ENCODE results near the gene CARNS1.

DNA sequence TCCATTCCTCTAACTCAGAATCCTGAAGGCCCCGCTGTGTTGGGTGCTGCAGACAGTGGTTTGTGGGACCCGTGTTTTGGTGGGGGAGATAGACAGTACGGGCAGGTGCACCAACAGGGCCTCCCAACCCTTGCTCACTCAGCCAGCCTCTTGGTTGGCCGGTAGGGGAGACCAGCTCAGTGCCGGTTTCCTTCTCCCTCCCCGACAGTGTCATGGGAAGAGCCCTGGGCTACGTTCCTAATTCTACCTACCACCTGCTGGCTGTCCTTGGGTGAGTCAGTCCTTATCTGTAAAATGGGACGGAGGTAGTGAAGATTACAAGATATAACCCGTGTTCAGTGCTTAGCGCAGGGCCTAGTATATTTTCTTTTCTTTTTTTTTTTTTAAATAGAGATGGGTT lies 47.7 kb downstream of the CARNS1 start:
- TF ChIP-seq, protein P1, sequence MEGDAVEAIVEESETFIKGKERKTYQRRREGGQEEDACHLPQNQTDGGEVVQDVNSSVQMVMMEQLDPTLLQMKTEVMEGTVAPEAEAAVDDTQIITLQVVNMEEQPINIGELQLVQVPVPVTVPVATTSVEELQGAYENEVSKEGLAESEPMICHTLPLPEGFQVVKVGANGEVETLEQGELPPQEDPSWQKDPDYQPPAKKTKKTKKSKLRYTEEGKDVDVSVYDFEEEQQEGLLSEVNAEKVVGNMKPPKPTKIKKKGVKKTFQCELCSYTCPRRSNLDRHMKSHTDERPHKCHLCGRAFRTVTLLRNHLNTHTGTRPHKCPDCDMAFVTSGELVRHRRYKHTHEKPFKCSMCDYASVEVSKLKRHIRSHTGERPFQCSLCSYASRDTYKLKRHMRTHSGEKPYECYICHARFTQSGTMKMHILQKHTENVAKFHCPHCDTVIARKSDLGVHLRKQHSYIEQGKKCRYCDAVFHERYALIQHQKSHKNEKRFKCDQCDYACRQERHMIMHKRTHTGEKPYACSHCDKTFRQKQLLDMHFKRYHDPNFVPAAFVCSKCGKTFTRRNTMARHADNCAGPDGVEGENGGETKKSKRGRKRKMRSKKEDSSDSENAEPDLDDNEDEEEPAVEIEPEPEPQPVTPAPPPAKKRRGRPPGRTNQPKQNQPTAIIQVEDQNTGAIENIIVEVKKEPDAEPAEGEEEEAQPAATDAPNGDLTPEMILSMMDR (conservative IDR thresholded peaks at IDR 0.05; ENCODE audit: low read depth, low read length), result no peak
- TF ChIP-seq EZH2 (IDR thresholded peaks at IDR 0.05; ENCODE audit: borderline replicate concordance, low read depth, low read length, poor library complexity, severe bottlenecking), result no peak

Measured in A673 (cell line).